OCI-LY3 (cell line): ENCODE data around the gene POTEM.
"Not testable (repeated sequence)": the region's sequence is repeated elsewhere in the genome, so short reads cannot be mapped to it uniquely, and the experiment has no call there.

Source experiments
- H2AFZ ChIP-seq: fragments of 200-600, 300-600 bp; shearing (Covaris generic); 2 replicates; pipeline ENCODE4 v1.6.0; 2014; ENCODE audit warnings: antibody characterized with exemption, low read depth, low read length
- H3K27ac ChIP-seq: fragments of 200-600, 300-600 bp; sonication (generic); 2 replicates; pipeline ENCODE4 v1.5.1; 2014; ENCODE audit warnings: mild to moderate bottlenecking, low read length, moderate library complexity, mixed read lengths
- H3K27me3 ChIP-seq: fragments of 200-600, 300-600 bp; sonication (generic); 2 replicates; pipeline ENCODE4 v1.6.1; 2014; ENCODE audit warnings: low read depth, low read length, mixed read lengths
- H3K36me3 ChIP-seq: fragments of 200-600, 300-600 bp; sonication (generic); replicated peaks from 2 replicates; pipeline ENCODE3; 2014; ENCODE audit warnings: low read depth, low read length, mixed read lengths
- H3K4me1 ChIP-seq: fragments of 300-600, 200-600 bp; sonication (generic); 2 replicates; pipeline ENCODE4 v1.6.1; 2014; ENCODE audit warnings: low read length, mixed read lengths
- H3K4me2 ChIP-seq: fragments of 200-600, 300-600 bp; sonication (generic); 2 replicates; pipeline ENCODE4 v1.6.1; 2014; ENCODE audit warnings: low read length, mixed read lengths
- H3K4me3 ChIP-seq: fragments of 300-600, 200-600 bp; sonication (generic); 2 replicates; pipeline ENCODE4 v1.5.1; 2014; ENCODE audit warnings: antibody characterized with exemption, mild to moderate bottlenecking, low read length, moderate library complexity
- H3K79me2 ChIP-seq: fragments of 300-600, 200-600 bp; shearing (Covaris generic); 2 replicates; pipeline ENCODE4 v1.6.1; 2014; ENCODE audit warnings: mild to moderate bottlenecking, low read length, mixed read lengths
- H3K9ac ChIP-seq: fragments of 300-600, 200-600 bp; shearing (Covaris generic); 2 replicates; pipeline ENCODE4 v1.6.0; 2014; ENCODE audit warnings: mild to moderate bottlenecking, low read length, moderate library complexity
- H3K9me3 ChIP-seq: fragments of 200-600, 300-600 bp; shearing (Covaris generic); 2 replicates; pipeline ENCODE4 v1.6.1; 2014; ENCODE audit warnings: low read length, mixed read lengths; ENCODE audit not compliant: insufficient read depth
- H4K20me1 ChIP-seq: fragments of 200-600, 300-600 bp; sonication (generic); 2 replicates; pipeline ENCODE4 v1.6.1; 2016; ENCODE audit warnings: low read length, mixed read lengths; ENCODE audit not compliant: insufficient read depth

POTEM gene

GRCh38 chr14:19026649-19027351 is 59.6 kb downstream of the POTEM start:
- not testable (repeated sequence) for H3K79me2 ChIP-seq, H3K27ac ChIP-seq, H3K4me3 ChIP-seq, H3K4me2 ChIP-seq, H3K9me3 ChIP-seq, H3K36me3 ChIP-seq, H4K20me1 ChIP-seq, H3K4me1 ChIP-seq, H3K27me3 ChIP-seq, H3K9ac ChIP-seq, H2AFZ ChIP-seq

DNA sequence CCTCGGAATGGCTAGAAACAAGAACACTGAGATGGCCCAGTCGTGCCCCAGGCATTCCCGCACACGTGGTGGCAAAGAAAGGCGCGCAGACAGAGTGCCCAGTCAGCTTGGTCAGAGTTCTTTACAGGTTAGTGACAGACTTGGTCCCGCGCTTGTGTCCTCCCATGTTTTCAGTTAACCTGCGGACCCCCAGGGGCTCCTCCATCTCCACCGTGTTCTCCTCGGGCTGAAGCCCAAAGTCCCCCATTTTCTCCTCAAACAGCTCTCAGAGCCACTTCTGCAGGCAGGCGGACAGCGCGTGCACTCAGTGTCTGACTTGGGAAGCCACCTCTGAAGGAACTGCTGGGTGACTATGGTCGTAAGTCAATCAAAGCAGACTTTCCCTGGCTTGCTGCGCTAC is 60.7 kb downstream of the POTEM start:
- H4K20me1 ChIP-seq, H3K27me3 ChIP-seq, H3K9me3 ChIP-seq, H3K27ac ChIP-seq, H3K4me3 ChIP-seq, H2AFZ ChIP-seq, H3K4me1 ChIP-seq, H3K9ac ChIP-seq, H3K79me2 ChIP-seq, H3K4me2 ChIP-seq, H3K36me3 ChIP-seq: not testable (repeated sequence)

DNA sequence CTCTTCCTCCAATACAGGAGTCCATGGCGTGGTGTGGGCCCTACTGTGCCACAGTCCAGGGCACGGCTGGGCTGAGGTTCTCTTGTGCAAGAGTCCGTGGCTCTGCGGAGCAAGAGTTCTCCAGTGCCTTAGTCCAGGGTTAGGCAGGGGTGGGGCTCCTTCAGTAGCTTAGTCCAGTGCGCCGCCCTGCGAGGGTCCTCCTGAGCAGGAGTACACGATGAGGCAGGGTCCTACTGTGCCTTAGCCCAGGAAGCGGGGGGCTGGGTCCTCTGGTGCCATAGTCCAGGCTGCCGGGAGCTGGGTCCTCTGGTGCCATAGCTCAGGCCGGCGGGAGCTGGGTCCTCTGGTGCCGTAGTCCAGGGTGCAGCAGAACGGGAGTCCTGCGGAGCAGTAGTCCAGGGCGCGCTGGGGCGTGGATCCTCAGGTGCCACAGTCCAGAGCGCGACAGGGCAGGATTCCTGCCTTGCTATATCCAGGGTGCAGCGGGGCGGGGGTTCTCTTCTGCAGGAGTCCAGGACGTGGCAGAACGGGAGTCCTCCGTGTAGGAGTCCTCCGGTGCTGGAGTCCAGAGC is 69.7 kb downstream of the POTEM start:
- not testable (repeated sequence) for H3K27me3 ChIP-seq, H3K9ac ChIP-seq, H3K79me2 ChIP-seq, H3K4me3 ChIP-seq, H3K36me3 ChIP-seq, H3K4me1 ChIP-seq, H3K9me3 ChIP-seq, H3K4me2 ChIP-seq, H3K27ac ChIP-seq, H4K20me1 ChIP-seq, H2AFZ ChIP-seq

- not testable (repeated sequence) for H3K9ac ChIP-seq, H4K20me1 ChIP-seq, H3K9me3 ChIP-seq
Observed at GRCh38 chr14:19038060-19038664, 70.9 kb downstream of the POTEM start.

GRCh38 chr14:19038785-19039184 is 71.6 kb downstream of the POTEM start:
- not testable (repeated sequence) for H3K4me2 ChIP-seq, H3K4me1 ChIP-seq, H3K27me3 ChIP-seq, H3K27ac ChIP-seq, H3K4me3 ChIP-seq, H3K9ac ChIP-seq, H3K9me3 ChIP-seq, H3K79me2 ChIP-seq, H4K20me1 ChIP-seq, H2AFZ ChIP-seq, H3K36me3 ChIP-seq

More at GRCh38 chr14:19038060-19038664, 70.9 kb downstream of the POTEM start:
- H3K79me2 ChIP-seq, H3K4me2 ChIP-seq, H3K4me1 ChIP-seq, H3K4me3 ChIP-seq, H3K36me3 ChIP-seq, H2AFZ ChIP-seq, H3K27ac ChIP-seq, H3K27me3 ChIP-seq: not testable (repeated sequence)

DNA sequence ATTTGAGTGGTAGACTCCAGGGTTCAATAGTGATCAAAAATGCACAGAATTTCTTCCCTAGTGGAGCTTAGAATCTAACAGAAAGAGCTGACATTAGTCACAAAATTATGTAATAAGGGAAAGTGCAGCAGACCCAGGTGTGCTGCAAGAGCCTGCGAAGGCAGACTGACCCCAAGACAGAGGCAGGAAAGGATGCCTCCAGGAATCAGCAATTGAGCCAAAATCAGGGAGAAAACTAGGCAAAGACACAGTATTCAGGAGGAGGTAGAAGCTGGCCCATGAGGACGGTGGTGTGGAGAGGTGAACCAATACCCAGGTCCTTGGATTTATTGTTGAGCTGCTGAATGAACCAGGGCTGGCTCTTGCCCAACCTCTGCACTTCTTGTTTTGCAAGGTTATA is 76.2 kb downstream of the POTEM start:
- H3K9ac ChIP-seq, H3K27ac ChIP-seq, H3K4me1 ChIP-seq, H3K79me2 ChIP-seq, H3K9me3 ChIP-seq, H3K27me3 ChIP-seq, H3K4me2 ChIP-seq, H2AFZ ChIP-seq, H3K36me3 ChIP-seq, H3K4me3 ChIP-seq, H4K20me1 ChIP-seq: not testable (repeated sequence)
